ENCODE data around the gene LGSN. TPM values are rescaled to one million over a fixed set of nuclear protein-coding genes. Genes with fewer than 3 reads are reported as not detected.
A peak's percentile ranks its signal among the peaks of the same experiment; 100 is the strongest.

The LGSN gene
- total and polyA plus RNA-seq, 2 experiments from 2014 or later = 0.15 to 0.45 TPM

GRCh38 chr6:63245909-63246308 lies 73.9 kb downstream of the LGSN start:
- Mint-ChIP-seq H3K9me3 (peaks cover 6% of the 10 kb centered on the region; the same call in 1 of the 3 replicates), H3K27me3 (ENCODE audit: insufficient read depth, low read depth, poor library complexity) (no peaks in the 10 kb centered on the region), H3K27ac (no peak overlapping the region), H3K36me3 (ENCODE audit: low read depth) (no peaks in the 10 kb centered on the region), H3K4me3 (no peak overlapping the region), H3K4me1 (no peaks in the 10 kb centered on the region)
- Histone ChIP-seq H3K9me2 (ENCODE audit: insufficient read depth) (no peaks in the 10 kb centered on the region), H2AFZ (no peak overlapping the region), H3K36me3 (ENCODE audit: insufficient read depth) (no peaks in the 10 kb centered on the region), H4K20me1 (replicated peaks; ENCODE audit: insufficient read depth) (no peaks in the 10 kb centered on the region), H3F3A (replicated peaks; ENCODE audit: low read depth) (no peaks in the 10 kb centered on the region), H3K4me3 (no peak overlapping the region), H3K27ac (ENCODE audit: low read depth) (no peak overlapping the region), H3K27me3 (ENCODE audit: insufficient read depth) (no peaks in the 10 kb centered on the region), H3K4me1 (ENCODE audit: insufficient read depth) (no peaks in the 10 kb centered on the region), H3K79me2 (replicated peaks; ENCODE audit: insufficient read depth) (no peaks in the 10 kb centered on the region), H3K4me2 (no peak overlapping the region)
- no peak for TF ChIP-seq NANOG (IDR thresholded peaks at IDR 0.05; ENCODE audit: borderline replicate concordance)
- no peak for TF ChIP-seq JUNB (IDR thresholded peaks at IDR 0.05; ENCODE audit: unreplicated experiment)
- TF ChIP-seq EZH2phosphoT487 (IDR thresholded peaks at IDR 0.05; ENCODE audit: unreplicated experiment) = no peak
- peak; percentile 31 to 42 for TF ChIP-seq CTCF (conservative IDR thresholded peaks at IDR 0.05; ENCODE audit: low read depth in 2 of 2)
- no peak for TF ChIP-seq ETS1 (IDR thresholded peaks at IDR 0.05)
- no peak for TF ChIP-seq POLR2AphosphoS5 (IDR thresholded peaks at IDR 0.05; ENCODE audit: low read depth)
- TF ChIP-seq ZNF462 (CRISPR knock-in tag; IDR thresholded peaks at IDR 0.05) = no peak
- ATAC-seq (peak; percentile 75), DNase-seq (ENCODE audit: low spot score) (peak; percentile 48)

All from GM23338 (cell line).